GM04504 (cell line): ENCODE measurements around the gene LMF1.
"Not testable (repeated sequence)": the region's sequence is repeated elsewhere in the genome, so short reads cannot be mapped to it uniquely, and the experiment has no call there.

ENCODE experiments used
- DNase-seq: peaks from one replicate; pipeline ENCODE4 v3.0.0-alpha.2; 2012; ENCODE audit warnings: low read depth

Gene LMF1

GRCh38 chr16:831571-832413 is 139.0 kb downstream of the LMF1 start:
- DNase-seq: no peak

- DNase-seq: no peak
These were observed 139.8 kb downstream of the LMF1 start for GRCh38 chr16:830871-831570.

GRCh38 chr16:830107-830870 is 140.5 kb downstream of the LMF1 start:
- no peak for DNase-seq

DNA sequence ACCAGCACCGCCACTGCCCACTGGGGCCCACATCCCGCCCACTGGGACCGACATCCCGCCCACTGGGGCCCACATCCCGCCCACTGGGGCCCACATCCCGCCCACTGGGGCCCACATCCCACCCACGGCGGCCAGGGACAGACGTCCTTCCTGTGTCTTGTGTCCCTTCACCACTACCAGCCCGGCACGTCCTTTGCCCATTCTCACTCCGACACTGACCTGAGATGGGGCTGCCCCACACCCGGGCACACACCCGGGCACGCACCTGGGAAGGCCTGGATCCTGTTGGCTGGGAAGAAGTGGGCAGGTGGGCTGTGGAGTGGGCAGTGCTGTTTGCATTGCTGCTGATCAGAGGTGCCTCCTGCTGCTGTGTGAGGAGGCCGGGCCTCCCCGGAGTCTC is 141.9 kb downstream of the LMF1 start:
- no peak for DNase-seq

- DNase-seq: no peak
These were observed 143.3 kb downstream of the LMF1 start for GRCh38 chr16:827513-827912.

GRCh38 chr16:825341-826061 is 145.3 kb downstream of the LMF1 start:
- DNase-seq: no peak

- DNase-seq: no peak
These were observed 146.2 kb downstream of the LMF1 start for GRCh38 chr16:824601-825000.

DNA sequence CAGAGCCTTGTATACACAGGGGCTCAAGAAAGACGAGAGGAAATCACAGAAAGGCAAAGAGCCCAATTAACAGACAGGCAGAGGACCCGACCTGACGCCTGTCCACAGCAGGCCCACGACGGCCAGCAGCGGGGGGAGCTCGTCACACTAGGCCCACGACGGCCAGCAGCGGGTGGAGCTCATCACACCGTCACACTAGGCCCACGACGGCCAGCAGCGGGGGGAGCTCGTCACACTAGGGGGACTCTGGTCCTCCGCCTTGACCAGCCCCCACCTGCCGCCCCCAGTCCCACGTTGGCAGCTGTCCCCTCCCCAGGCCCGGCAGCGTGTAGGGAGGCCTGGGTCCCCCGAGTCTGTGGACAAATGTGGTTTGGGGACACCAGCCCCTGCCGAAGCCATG is 146.6 kb downstream of the LMF1 start:
- no peak for DNase-seq

GRCh38 chr16:822909-823297 is 147.9 kb downstream of the LMF1 start:
- no peak for DNase-seq

DNA sequence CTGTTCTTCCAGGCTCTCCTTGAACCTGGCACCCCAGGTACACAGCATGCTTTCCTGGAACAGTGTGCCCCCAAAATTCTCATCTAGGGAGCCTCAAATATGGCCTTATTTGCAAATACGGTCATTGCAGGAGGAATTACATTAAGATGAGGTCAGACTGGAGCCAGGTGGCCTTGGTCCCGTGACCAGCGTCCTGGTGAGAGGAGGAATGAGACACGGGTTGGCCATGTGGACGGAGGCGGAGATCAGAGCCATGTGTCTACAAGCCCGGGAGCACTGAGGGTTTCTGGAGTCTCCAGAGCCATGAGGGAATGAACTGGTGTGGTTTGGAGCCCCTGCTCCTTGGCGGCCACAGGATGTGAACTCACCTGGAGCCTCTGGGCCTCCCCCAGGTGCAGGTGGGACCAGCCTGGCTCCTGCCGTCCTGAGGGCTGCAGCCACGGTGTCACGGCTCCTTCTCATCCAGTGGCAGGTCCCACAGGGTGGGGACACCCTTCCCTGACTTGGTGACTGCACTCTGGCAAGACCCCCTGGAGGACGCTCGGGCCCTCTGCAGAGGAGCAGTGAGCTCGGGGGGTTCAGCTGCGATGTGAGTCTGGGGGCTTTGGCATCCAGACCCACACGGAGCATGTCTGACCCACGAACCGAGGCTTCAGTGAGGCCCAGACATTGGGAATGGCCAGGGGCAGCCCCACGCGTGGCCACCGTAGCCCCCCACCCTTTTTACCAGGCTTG is 148.4 kb downstream of the LMF1 start:
- DNase-seq: no peak

- DNase-seq: no peak
These were observed 149.0 kb downstream of the LMF1 start for GRCh38 chr16:821751-822150.

GRCh38 chr16:820748-821147 is 150.0 kb downstream of the LMF1 start:
- no peak for DNase-seq

GRCh38 chr16:820044-820408 is 150.8 kb downstream of the LMF1 start:
- not testable (repeated sequence) for DNase-seq

- no peak for DNase-seq
These were observed 151.3 kb downstream of the LMF1 start for GRCh38 chr16:819336-820043.

DNA sequence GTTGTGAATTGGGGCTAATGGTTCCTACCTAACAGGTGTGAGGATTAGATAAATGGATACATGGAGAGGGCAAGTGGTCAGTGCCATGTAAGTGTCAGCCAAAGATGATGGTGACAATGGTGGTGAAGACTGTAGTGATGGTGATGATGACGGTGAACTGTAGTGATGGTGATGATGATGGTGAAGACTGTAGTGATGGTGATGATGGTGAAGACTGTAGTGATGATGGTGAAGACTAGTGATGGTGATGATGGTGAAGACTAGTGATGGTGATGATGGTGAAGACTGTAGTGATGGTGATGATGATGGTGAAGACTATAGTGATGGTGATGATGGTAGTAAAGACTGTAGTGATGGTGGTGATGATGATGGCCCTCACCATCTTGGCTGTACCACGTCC is 152.2 kb downstream of the LMF1 start:
- DNase-seq: no peak

DNA sequence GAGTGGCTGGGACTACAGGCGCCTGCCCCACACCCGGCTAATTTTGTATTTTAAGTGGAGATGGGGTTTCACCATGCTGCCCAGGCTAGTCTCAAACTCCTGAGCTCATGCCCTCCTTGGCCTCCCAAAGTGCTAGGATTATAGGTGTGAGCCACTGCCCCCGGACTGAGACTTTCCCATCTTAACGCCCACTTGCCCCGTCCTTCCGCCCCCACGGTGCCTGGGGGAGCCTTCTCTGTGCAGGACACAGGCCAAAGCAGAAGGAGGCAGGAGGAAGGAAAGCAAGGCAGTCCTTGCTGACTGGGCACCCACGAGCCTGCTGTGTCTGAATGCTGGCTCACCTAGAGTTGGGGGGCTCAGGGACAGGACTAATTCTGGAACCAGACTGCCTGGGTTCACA is 152.7 kb downstream of the LMF1 start:
- no peak for DNase-seq

DNA sequence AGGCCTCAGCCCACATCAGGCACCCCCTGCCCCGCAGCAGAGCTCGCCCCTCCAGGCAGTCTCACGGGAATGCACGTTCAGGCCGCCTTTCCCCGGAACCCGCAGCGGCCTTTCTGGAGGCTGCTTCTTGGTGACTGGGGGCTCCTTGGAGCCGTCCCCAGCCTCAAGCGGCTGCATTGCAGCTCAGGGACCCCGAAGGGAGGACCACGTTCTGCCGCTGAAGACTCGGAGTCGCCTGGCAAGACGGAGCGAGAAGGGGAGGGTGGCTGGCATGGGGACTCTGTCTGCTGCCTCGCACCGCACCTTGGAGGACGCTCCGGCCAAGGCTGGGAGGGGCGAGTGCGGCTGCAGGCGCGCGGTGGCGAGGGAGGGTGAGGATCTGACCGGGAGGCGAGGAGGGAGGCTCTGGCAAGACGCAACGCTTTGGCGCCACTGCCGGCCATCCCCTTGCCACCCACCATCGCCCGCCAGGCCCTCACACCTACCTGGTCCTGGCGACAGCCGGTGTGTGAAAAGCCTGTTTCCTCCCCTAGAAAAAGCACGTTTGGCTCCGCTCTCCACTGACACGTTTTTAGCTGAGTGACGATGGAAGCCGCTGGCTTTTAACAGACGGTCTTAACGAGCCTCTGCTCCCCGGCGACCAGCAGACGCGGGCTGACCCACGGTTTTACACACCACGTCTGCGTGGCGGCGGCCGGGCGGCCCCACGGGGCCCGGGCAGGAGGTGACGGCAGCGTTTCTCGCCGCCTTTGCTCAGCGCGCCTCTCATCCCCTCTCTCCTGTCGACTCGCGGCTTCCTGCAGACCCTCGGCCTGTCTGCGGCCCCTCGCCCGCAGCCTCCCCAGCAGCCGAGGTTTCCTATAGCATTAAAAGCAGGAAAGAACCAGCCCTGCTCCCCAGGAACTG is 153.5 kb downstream of the LMF1 start:
- DNase-seq: no peak

GRCh38 chr16:815861-816260 is 154.9 kb downstream of the LMF1 start:
- no peak for DNase-seq

DNA sequence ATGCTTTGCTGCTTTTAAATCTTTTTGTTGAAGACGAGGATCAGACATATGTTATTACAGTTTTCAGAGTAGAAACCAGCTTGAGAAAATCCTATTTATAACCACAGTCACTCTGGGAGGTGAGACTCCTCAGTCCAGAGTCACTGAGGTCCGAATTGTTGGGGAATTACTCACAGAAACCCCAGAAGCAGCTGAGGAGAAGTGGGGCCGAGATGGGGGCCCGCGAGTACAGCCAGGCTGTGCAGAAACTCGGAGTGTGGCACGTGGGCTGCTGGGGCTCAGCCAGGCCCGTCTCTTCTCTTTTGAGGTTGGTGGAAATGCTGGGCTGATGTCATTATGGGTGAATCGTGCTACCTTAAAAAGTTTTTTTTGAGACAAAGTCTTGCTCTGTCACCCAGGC is 155.8 kb downstream of the LMF1 start:
- no peak for DNase-seq

DNA sequence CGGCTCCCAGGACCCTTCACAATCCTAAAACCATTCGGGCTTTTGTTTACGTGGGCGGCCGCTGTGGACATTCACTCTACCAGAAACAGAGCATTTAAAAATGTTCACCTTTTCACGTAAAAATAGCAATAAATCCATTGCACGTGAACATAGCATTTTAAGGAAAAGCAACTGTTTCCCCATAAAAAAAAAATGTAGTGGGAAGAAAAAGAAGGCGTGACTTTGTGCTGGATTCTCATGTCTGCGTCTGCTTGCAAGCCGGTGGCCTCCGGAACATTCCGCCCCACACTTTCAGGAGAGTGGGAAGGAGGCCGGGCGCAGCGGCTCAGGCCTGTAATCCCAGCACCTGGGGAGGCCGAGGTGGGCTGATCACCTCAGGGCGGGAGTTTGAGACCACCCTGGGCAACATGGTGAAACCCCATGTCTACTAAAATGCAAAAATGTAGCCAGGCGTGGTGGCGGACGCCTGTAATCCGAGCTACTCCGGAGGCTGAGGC is 156.8 kb downstream of the LMF1 start:
- no peak for DNase-seq
